ENCODE data around the gene EPHA1. TPM values are rescaled to one million over a fixed set of nuclear protein-coding genes. Genes with fewer than 3 reads are reported as not detected.

The EPHA1 gene
- 0.52 TPM for total RNA-seq

DNA sequence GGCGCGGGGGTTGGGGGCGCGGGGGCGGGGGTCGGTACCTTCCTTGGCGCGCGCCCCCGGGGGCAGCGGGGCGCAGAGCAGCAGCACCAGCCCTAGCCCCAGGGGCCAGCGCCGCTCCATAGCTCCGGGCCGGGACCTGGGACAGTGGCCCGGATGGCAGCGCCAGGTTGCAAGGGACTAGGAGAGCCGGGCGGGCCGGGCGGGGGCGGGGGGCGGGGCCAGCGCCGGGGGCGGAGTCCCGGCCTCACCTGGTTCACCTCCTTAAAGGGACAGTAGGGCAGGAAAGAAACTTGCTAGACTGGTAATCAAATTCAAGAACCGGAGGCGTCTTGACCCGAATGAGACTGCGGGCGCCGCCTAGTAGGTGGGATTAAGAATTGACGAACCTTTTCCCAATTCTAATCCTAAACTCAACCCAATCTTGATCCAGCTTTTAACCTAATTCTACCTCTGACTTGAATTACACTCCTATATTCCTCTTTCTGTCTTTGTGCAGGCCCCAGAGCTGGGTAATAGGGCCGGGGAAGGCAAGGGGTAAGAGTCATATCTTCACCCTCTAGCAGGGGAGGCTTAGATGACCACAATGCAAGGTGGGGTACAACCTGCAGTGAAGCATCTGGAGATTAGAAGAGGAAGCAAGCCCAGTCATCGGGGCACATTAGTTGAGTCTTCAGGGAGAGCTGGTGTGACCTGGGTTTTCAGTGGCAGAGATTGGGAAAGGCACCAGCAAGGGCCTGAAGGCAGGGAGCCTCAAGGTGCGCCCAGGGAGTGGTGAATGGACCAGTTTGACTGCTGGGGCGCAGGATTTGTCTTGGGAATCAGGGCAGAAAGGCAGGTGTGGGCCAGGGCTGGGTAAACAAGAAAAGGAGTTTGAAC is at the start of gene EPHA1:
EPHA1 (minus strand) TSS at position 171 of the 876 bp plus-strand sequence; CDS start at position 120, 51 bp downstream.
- H3K27ac ChIP-seq (ENCODE audit: low read depth, low read length), result no peak within 1 kb of the TSS
- no peak within 1 kb of the TSS for H3K4me3 ChIP-seq (ENCODE audit: low read length in 3 of 3)
- peaks cover 0 to 5% (median 0%) of the 10 kb centered on the region in 3 donors for H3K27me3 ChIP-seq (ENCODE audit: control insufficient read depth in 3 of 3, insufficient read depth in 3 of 3, low read length in 3 of 3)
- H3K4me1 ChIP-seq (ENCODE audit: control insufficient read depth in 3 of 3, insufficient read depth in 3 of 3, low read length in 3 of 3), result peaks cover 3 to 8% (median 7%) of the 10 kb centered on the region in 3 donors
- H3K36me3 ChIP-seq (ENCODE audit: control insufficient read depth in 3 of 3, insufficient read depth in 3 of 3, low read length in 3 of 3), result no peaks in the 10 kb centered on the region
- no peak within 1 kb of the TSS for H3K9ac ChIP-seq (ENCODE audit: low read depth in 1 of 3, low read length in 3 of 3)
- H3K9me3 ChIP-seq (ENCODE audit: control insufficient read depth in 3 of 3, low read length in 3 of 3), result no peaks in the 10 kb centered on the region

DNA sequence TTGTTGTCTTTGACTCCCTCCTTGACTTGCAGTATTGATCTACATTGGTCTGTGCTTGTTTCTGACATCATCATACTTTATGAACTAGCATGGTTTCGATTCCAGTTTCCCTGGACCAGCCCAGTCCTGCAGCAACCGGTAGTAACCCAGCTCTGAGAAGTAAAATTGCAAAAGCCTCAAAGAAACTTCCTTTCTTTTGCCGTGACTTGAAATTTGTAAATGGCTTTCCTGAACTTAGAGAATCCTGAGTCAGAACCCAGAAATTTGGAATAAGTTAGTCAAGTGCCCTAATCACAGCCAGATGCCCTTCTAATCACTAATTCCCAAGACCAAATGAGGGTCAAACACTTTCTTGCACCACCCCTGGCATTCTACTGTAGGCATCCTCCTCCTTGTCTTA is 49.6 kb upstream of the EPHA1 start:
- Histone ChIP-seq H3K9ac (ENCODE audit: low read depth in 1 of 3, low read length in 3 of 3) (no peak overlapping the region), H3K9me3 (ENCODE audit: control insufficient read depth in 3 of 3, low read length in 3 of 3) (no peaks in the 10 kb centered on the region), H3K4me3 (ENCODE audit: low read length in 3 of 3) (no peak overlapping the region), H3K4me1 (ENCODE audit: control insufficient read depth in 3 of 3, insufficient read depth in 3 of 3, low read length in 3 of 3) (no peaks in the 10 kb centered on the region), H3K27ac (ENCODE audit: low read depth, low read length) (no peak overlapping the region), H3K36me3 (ENCODE audit: control insufficient read depth in 3 of 3, insufficient read depth in 3 of 3, low read length in 3 of 3) (no peaks in the 10 kb centered on the region), H3K27me3 (ENCODE audit: control insufficient read depth in 3 of 3, insufficient read depth in 3 of 3, low read length in 3 of 3) (no peaks in the 10 kb centered on the region)

DNA sequence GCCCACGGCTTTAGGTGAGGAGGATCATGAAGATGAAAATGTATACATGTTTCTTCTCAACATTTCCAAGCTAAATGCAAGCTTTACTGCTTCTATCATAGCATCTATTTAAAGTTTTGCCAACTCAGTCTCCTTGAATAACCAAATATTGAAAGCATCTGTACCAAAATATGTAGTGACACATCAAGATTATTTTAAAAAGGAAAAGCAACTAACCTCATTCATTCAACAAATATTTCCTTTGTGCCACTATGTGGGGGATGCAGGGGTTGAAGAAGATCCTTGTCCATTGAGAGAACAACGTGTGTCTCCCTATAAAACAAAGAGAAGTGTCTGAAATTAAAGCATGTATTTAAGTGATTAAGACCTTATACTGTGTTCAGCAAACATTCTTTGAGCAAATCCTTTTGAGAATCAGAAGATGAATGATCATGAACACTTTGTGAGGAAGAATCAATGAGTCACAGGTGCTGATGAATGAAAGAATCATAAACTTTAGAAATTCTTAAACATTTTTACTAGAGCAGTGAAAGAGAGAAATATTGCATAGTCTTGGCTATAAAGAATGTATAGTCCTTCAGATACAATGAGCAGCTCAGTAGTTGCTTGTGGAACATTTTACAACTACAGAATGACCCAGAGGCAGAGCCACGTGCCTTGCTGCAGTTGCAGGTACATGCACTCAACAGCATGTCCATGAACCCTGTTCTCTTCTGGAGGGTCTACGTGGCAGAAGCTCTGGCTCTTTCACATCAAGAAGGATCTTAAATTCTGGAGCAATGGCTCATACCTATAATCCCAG is 48.5 kb upstream of the EPHA1 start:
- Histone ChIP-seq H3K4me3 (ENCODE audit: low read length in 3 of 3) (no peak overlapping the region), H3K4me1 (ENCODE audit: control insufficient read depth in 3 of 3, insufficient read depth in 3 of 3, low read length in 3 of 3) (no peaks in the 10 kb centered on the region), H3K27me3 (ENCODE audit: control insufficient read depth in 3 of 3, insufficient read depth in 3 of 3, low read length in 3 of 3) (no peaks in the 10 kb centered on the region), H3K9ac (ENCODE audit: low read depth in 1 of 3, low read length in 3 of 3) (no peak overlapping the region), H3K36me3 (ENCODE audit: control insufficient read depth in 3 of 3, insufficient read depth in 3 of 3, low read length in 3 of 3) (no peaks in the 10 kb centered on the region), H3K27ac (ENCODE audit: low read depth, low read length) (no peak overlapping the region), H3K9me3 (ENCODE audit: control insufficient read depth in 3 of 3, low read length in 3 of 3) (no peaks in the 10 kb centered on the region)

DNA sequence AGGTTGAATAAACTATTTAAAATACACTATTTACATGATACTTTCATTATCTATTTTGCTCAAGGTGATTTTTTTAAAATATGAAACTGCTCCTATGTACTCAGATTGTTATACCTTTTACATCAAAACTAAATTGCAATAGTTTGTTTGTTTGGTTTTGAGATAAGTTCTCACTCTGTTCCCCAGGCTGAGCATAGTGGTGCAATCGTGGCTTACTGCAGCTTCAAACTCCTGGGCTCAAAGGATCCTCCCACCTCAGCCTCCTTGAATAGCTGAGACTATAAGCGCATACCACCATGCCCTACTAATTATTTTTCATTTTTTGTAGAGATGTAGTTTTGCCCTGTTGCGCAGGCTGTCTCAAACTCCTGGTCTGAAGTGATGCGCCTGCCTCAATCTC is 47.3 kb upstream of the EPHA1 start:
- no peak overlapping the region for H3K9ac ChIP-seq (ENCODE audit: low read depth in 1 of 3, low read length in 3 of 3)

DNA sequence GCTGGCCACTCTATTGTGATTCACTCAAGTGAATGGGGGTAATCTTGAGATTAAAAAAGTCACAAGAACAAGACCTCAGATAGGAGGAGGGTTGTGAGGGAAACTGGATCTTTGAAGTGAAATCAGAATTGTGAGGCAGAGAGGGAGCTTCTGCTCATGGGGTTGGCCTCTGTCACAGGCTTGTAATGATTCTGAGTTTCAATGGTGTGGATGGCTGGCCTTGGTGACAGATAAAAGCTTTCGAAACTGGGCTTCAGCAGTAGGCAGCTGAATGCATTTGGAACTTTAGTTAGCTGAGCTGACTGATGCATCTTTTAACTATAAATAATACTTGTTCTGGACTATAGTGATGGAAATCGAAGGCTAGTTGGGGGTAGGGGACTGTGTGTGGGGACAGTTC is 46.8 kb upstream of the EPHA1 start:
- H3K9ac ChIP-seq (ENCODE audit: low read depth in 1 of 3, low read length in 3 of 3), result no peak overlapping the region
- H3K9me3 ChIP-seq (ENCODE audit: control insufficient read depth in 3 of 3, low read length in 3 of 3), result no peaks in the 10 kb centered on the region

More for the DNA sequence above, 47.3 kb upstream of the EPHA1 start:
- Histone ChIP-seq H3K27ac (ENCODE audit: low read depth, low read length) (no peak overlapping the region), H3K4me3 (ENCODE audit: low read length in 3 of 3) (no peak overlapping the region), H3K27me3 (ENCODE audit: control insufficient read depth in 3 of 3, insufficient read depth in 3 of 3, low read length in 3 of 3) (no peaks in the 10 kb centered on the region), H3K9me3 (ENCODE audit: control insufficient read depth in 3 of 3, low read length in 3 of 3) (no peaks in the 10 kb centered on the region), H3K4me1 (ENCODE audit: control insufficient read depth in 3 of 3, insufficient read depth in 3 of 3, low read length in 3 of 3) (no peaks in the 10 kb centered on the region), H3K36me3 (ENCODE audit: control insufficient read depth in 3 of 3, insufficient read depth in 3 of 3, low read length in 3 of 3) (no peaks in the 10 kb centered on the region)

DNA sequence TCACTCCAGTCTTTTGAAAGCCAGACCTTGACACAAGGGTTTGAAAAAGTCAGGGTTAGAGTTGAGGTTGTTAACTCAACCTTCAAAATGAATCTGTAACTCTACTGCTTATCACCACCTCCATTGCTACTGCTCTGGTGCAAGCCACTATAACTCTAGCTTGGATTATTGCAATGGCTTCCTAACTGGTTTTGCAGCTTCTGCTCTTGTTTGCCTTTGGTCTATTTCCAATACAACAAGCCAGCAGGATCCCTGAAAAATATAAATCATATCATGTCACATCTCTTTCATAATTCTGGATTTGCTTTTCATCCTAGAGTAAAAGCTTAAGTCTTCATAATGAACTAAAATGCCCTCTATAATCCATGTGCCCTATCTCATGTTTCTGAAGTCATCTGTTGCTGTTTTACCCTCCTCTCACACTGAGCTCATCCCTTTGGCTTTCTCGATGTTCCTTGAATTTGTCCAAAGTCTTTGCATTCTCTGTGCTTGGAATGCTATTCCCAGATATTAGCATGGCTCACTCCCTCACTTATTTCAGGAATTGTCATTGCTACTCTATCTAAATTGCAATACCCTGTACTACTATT is 45.5 kb upstream of the EPHA1 start:
- Histone ChIP-seq H3K9me3 (ENCODE audit: control insufficient read depth in 3 of 3, low read length in 3 of 3) (no peaks in the 10 kb centered on the region), H3K36me3 (ENCODE audit: control insufficient read depth in 3 of 3, insufficient read depth in 3 of 3, low read length in 3 of 3) (no peaks in the 10 kb centered on the region), H3K27me3 (ENCODE audit: control insufficient read depth in 3 of 3, insufficient read depth in 3 of 3, low read length in 3 of 3) (no peaks in the 10 kb centered on the region), H3K9ac (ENCODE audit: low read depth in 1 of 3, low read length in 3 of 3) (no peak overlapping the region), H3K27ac (ENCODE audit: low read depth, low read length) (no peak overlapping the region), H3K4me1 (ENCODE audit: control insufficient read depth in 3 of 3, insufficient read depth in 3 of 3, low read length in 3 of 3) (no peaks in the 10 kb centered on the region), H3K4me3 (ENCODE audit: low read length in 3 of 3) (no peak overlapping the region)

More for the DNA sequence above, 46.8 kb upstream of the EPHA1 start:
- no peak overlapping the region for H3K4me3 ChIP-seq (ENCODE audit: low read length in 3 of 3)
- H3K36me3 ChIP-seq (ENCODE audit: control insufficient read depth in 3 of 3, insufficient read depth in 3 of 3, low read length in 3 of 3), result no peaks in the 10 kb centered on the region
- no peaks in the 10 kb centered on the region for H3K27me3 ChIP-seq (ENCODE audit: control insufficient read depth in 3 of 3, insufficient read depth in 3 of 3, low read length in 3 of 3)
- H3K27ac ChIP-seq (ENCODE audit: low read depth, low read length), result no peak overlapping the region
- H3K4me1 ChIP-seq (ENCODE audit: control insufficient read depth in 3 of 3, insufficient read depth in 3 of 3, low read length in 3 of 3), result no peaks in the 10 kb centered on the region

DNA sequence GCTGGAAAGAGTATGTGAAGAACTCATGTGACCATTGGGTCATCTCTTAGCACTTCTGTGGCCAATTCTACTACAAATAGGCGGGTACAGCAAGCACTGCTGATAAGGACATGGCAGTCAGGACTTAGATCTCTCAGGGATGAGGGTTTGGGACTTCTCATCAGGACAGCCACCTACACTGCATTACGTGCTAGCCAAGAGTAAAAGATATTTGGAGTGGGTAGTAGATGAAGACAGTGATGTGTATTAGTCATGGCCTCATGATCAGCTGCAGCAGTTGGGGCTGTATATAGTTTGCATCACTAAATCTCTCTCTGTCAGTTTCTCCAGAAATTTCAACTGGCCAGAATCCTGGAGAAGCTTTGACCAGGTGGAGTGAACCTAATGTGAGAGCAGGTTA is 43.8 kb upstream of the EPHA1 start:
- no peak overlapping the region for H3K9ac ChIP-seq (ENCODE audit: low read depth in 1 of 3, low read length in 3 of 3)
- H3K4me3 ChIP-seq (ENCODE audit: low read length in 3 of 3), result no peak overlapping the region
- no peaks in the 10 kb centered on the region for H3K4me1 ChIP-seq (ENCODE audit: control insufficient read depth in 3 of 3, insufficient read depth in 3 of 3, low read length in 3 of 3)
- no peaks in the 10 kb centered on the region for H3K36me3 ChIP-seq (ENCODE audit: control insufficient read depth in 3 of 3, insufficient read depth in 3 of 3, low read length in 3 of 3)
- no peaks in the 10 kb centered on the region for H3K9me3 ChIP-seq (ENCODE audit: control insufficient read depth in 3 of 3, low read length in 3 of 3)
- H3K27me3 ChIP-seq (ENCODE audit: control insufficient read depth in 3 of 3, insufficient read depth in 3 of 3, low read length in 3 of 3), result no peaks in the 10 kb centered on the region
- no peak overlapping the region for H3K27ac ChIP-seq (ENCODE audit: low read depth, low read length)

DNA sequence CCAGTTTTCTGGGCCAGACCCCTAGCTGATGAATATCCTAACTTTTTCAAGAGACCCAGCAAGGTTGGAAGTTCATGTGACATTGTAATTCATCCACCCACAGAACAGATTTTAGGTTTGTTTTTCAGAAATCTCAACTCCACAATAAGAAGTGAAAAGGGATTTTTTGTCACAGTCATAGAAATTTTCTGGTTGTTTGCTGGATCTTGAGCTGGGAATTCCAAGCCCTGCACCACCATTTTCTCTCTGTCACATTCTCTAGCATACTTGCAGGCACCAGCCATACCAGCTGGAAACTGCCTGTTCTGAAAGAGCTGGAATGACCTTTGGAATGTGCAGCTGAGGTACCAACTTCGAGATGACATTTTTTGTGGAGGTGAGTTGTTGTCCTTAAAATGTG is 43.1 kb upstream of the EPHA1 start:
- H3K27me3 ChIP-seq (ENCODE audit: control insufficient read depth in 3 of 3, insufficient read depth in 3 of 3, low read length in 3 of 3), result no peaks in the 10 kb centered on the region
- no peak overlapping the region for H3K4me3 ChIP-seq (ENCODE audit: low read length in 3 of 3)
- H3K9ac ChIP-seq (ENCODE audit: low read depth in 1 of 3, low read length in 3 of 3), result no peak overlapping the region
- no peaks in the 10 kb centered on the region for H3K9me3 ChIP-seq (ENCODE audit: control insufficient read depth in 3 of 3, low read length in 3 of 3)
- H3K27ac ChIP-seq (ENCODE audit: low read depth, low read length), result no peak overlapping the region
- no peaks in the 10 kb centered on the region for H3K4me1 ChIP-seq (ENCODE audit: control insufficient read depth in 3 of 3, insufficient read depth in 3 of 3, low read length in 3 of 3)
- no peaks in the 10 kb centered on the region for H3K36me3 ChIP-seq (ENCODE audit: control insufficient read depth in 3 of 3, insufficient read depth in 3 of 3, low read length in 3 of 3)

DNA sequence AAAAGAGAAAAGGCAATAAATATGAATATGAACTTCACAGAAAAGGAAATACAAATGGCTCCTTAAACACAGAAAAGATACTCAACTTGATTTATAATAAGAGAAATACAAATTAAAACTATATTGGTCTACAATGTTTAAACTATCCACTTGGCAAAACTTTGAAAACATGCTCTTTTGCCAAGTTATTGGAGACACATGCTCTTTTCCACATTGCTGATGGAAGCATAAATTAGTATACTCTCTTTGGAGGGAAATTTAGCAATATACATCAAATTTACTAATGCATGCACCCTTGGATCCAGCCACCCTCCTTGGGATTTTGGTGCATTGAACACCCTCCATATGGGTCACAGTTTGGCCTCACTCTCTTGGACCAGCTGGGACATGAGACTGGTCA is 42.5 kb upstream of the EPHA1 start:
- H3K4me3 ChIP-seq (ENCODE audit: low read length in 3 of 3), result no peak overlapping the region
- no peaks in the 10 kb centered on the region for H3K36me3 ChIP-seq (ENCODE audit: control insufficient read depth in 3 of 3, insufficient read depth in 3 of 3, low read length in 3 of 3)
- H3K9me3 ChIP-seq (ENCODE audit: control insufficient read depth in 3 of 3, low read length in 3 of 3), result no peaks in the 10 kb centered on the region
- H3K9ac ChIP-seq (ENCODE audit: low read depth in 1 of 3, low read length in 3 of 3), result no peak overlapping the region
- no peak overlapping the region for H3K27ac ChIP-seq (ENCODE audit: low read depth, low read length)
- no peaks in the 10 kb centered on the region for H3K27me3 ChIP-seq (ENCODE audit: control insufficient read depth in 3 of 3, insufficient read depth in 3 of 3, low read length in 3 of 3)
- no peaks in the 10 kb centered on the region for H3K4me1 ChIP-seq (ENCODE audit: control insufficient read depth in 3 of 3, insufficient read depth in 3 of 3, low read length in 3 of 3)

DNA sequence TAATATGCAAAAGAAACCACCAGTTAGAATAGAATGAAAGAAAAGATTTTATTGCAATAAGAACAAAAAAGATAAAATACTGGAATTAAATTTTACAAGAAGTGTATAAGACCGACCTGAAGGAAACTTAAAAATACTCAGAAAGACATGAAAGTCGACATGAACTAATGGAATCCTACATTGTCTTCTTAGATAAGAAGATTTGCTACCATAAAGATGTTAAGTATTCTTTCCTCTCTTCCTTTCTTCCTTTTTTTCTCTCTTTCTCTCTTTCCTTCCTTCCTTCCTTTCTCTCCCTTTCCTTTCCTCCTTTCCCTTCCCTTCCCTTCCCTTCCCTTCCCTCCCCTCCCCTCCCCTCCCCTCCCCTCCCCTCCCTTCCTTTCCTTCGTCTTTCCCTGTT is 41.1 kb upstream of the EPHA1 start:
- Histone ChIP-seq H3K27ac (ENCODE audit: low read depth, low read length) (no peak overlapping the region), H3K4me3 (ENCODE audit: low read length in 3 of 3) (no peak overlapping the region), H3K4me1 (ENCODE audit: control insufficient read depth in 3 of 3, insufficient read depth in 3 of 3, low read length in 3 of 3) (no peaks in the 10 kb centered on the region), H3K9ac (ENCODE audit: low read depth in 1 of 3, low read length in 3 of 3) (no peak overlapping the region), H3K36me3 (ENCODE audit: control insufficient read depth in 3 of 3, insufficient read depth in 3 of 3, low read length in 3 of 3) (no peaks in the 10 kb centered on the region), H3K9me3 (ENCODE audit: control insufficient read depth in 3 of 3, low read length in 3 of 3) (no peaks in the 10 kb centered on the region), H3K27me3 (ENCODE audit: control insufficient read depth in 3 of 3, insufficient read depth in 3 of 3, low read length in 3 of 3) (no peaks in the 10 kb centered on the region)
